Measurements from ENCODE around the gene STIM2. TPM values are rescaled to one million over a fixed set of nuclear protein-coding genes. Genes with fewer than 3 reads are reported as not detected.

Gene STIM2
- total and polyA plus RNA-seq, 2 of the 4 experiments (the other 2 are of a cell fraction): 16.1 to 27.6 TPM

- Histone ChIP-seq H3K23ac (ENCODE audit: low read depth, low read length) (no peak overlapping the region), H3K9me3 (ENCODE audit: control insufficient read depth, insufficient read depth, low read length) (peaks cover 3% of the 10 kb centered on the region), H2AFZ (replicated peaks; ENCODE audit: low read length, poor library complexity) (no peak overlapping the region), H4K5ac (ENCODE audit: low read depth, low read length) (no peak overlapping the region), H3K27ac (ENCODE audit: insufficient read depth, low read length) (peak overlapping the region; percentile 40; the same call in 1 of the 2 replicates), H2AK9ac (replicated peaks; ENCODE audit: low read depth, low read length, poor library complexity) (no peak overlapping the region), H3K9me1 (ENCODE audit: insufficient read depth, low read length) (peaks cover 11% of the 10 kb centered on the region), H3K14ac (replicated peaks; ENCODE audit: low read depth, low read length) (peak overlapping the region; percentile 31; the same call in 1 of the 2 replicates), H2BK120ac (ENCODE audit: low read depth, low read length) (peak overlapping the region; percentile 9; the same call in 1 of the 2 replicates), H4K91ac (ENCODE audit: insufficient read depth, low read depth, low read length) (no peak overlapping the region), H4K20me1 (ENCODE audit: insufficient read depth, low read length) (no peaks in the 10 kb centered on the region), H3K18ac (ENCODE audit: low read depth, low read length) (no peak overlapping the region), H3K4ac (ENCODE audit: low read depth, low read length) (peak overlapping the region; percentile 23; the same call in 1 of the 2 replicates), H3K4me3 (ENCODE audit: insufficient read depth, low read depth, low read length) (no peak overlapping the region), H3K9ac (ENCODE audit: low read depth, low read length) (no peak overlapping the region), H3K36me3 (ENCODE audit: control insufficient read depth, insufficient read depth, low read length) (no peaks in the 10 kb centered on the region), H4K8ac (ENCODE audit: low read depth in 2 of 2, low read length in 2 of 2) (0 out of 4 replicates have a peak overlapping the region, but pooled peaks of 1 of the 2 experiments have one; percentile 14), H2BK20ac (ENCODE audit: low read depth, low read length) (no peak overlapping the region; the same call in 1 of the 2 replicates), H2AK5ac (ENCODE audit: low read depth, low read length) (no peak overlapping the region; the same call in 1 of the 2 replicates), H2BK15ac (ENCODE audit: low read depth, low read length) (no peak overlapping the region; the same call in 2 of the 3 replicates), H3K27me3 (ENCODE audit: control insufficient read depth, insufficient read depth, low read length) (no peaks in the 10 kb centered on the region; the same call in none of the 2 replicates), H2BK5ac (ENCODE audit: low read depth, low read length, poor library complexity, severe bottlenecking) (no peak overlapping the region), H3K4me2 (ENCODE audit: low read depth, low read length) (no peak overlapping the region), H3K4me1 (ENCODE audit: control insufficient read depth, insufficient read depth, low read length) (peaks cover 5% of the 10 kb centered on the region), H3K79me1 (ENCODE audit: low read depth in 1 of 2, low read length in 2 of 2) (no peaks in the 10 kb centered on the region), H3K56ac (ENCODE audit: extremely low read depth, insufficient read depth, low read length) (peak overlapping the region; percentile 8; the same call in 1 of the 2 replicates)
- no CpG with 5 or more reads among the region's 8 CpGs for WGBS, 2 experiments (ENCODE audit: extremely low coverage in 2 of 2, insufficient read length in 1 of 2)
- BruUV-seq (replicated peaks): no TSS peak
- TF ChIP-seq FOS (IDR thresholded peaks at IDR 0.05; ENCODE audit: low read depth, low read length) (no peak), ELK1 (IDR thresholded peaks at IDR 0.05; ENCODE audit: borderline replicate concordance, low read depth, low read length) (no peak), CTCF (conservative IDR thresholded peaks at IDR 0.05; ENCODE audit: low read depth, low read length) (no peak), RFX5 (IDR thresholded peaks at IDR 0.05; ENCODE audit: low read depth, low read length) (no peak), CEBPB (IDR thresholded peaks at IDR 0.05; ENCODE audit: low read depth, low read length) (no peak), USF2 (IDR thresholded peaks at IDR 0.05; ENCODE audit: low read depth, low read length) (no peak), SMC3 (IDR thresholded peaks at IDR 0.05; ENCODE audit: low read depth, low read length) (no peak), RCOR1 (IDR thresholded peaks at IDR 0.05; ENCODE audit: insufficient replicate concordance, low read length) (no peak), CHD1 (IDR thresholded peaks at IDR 0.05; ENCODE audit: low read depth, low read length) (no peak), POLR2A (IDR thresholded peaks at IDR 0.05; ENCODE audit: low read depth, low read length) (no peak), MAZ (IDR thresholded peaks at IDR 0.05; ENCODE audit: borderline replicate concordance, low read depth, low read length) (no peak), MAFK (IDR thresholded peaks at IDR 0.05; ENCODE audit: low read depth, low read length) (no peak)
- ATAC-seq (ENCODE audit: low read depth) (0 out of 2 replicates have a peak, but pooled peaks have one; percentile 14), DNase-seq (no peak)
- ChIA-PET CTCF (no interaction called here), POLR2A (ENCODE audit: unreplicated experiment) (no interaction called here)
- intact Hi-C loops (cut with micrococcal nuclease) (no loop called here), in situ Hi-C loops (cut with MboI; ENCODE audit: low sequenced_read_pairs) (no loop called here), dilution Hi-C loops (cut with HindIII; ENCODE audit: low sequenced_read_pairs, unreplicated experiment) (no loop called here)
Measured at GRCh38 chr4:26837993-26838842, 22.4 kb upstream of the STIM2 start.
